Glutamatergic neuron (in vitro differentiated cells): ENCODE results near the gene SNRPB2. TPM values are rescaled to one million over a fixed set of nuclear protein-coding genes. Genes with fewer than 3 reads are reported as not detected.
A peak's percentile ranks its signal among the peaks of the same experiment; 100 is the strongest.

Experiments
- DNase-seq: peaks from one replicate; pipeline ENCODE4 v3.0.0; 2022
- H3K27ac Mint-ChIP-seq: one replicate; pipeline ENCODE4 v1.8.0; 2020; ENCODE audit warnings: mild to moderate bottlenecking, mixed read lengths, inconsistent platforms; ENCODE audit not compliant: unreplicated experiment
- H3K27me3 Mint-ChIP-seq: one replicate; pipeline ENCODE4 v1.8.0; 2020; ENCODE audit warnings: mild to moderate bottlenecking, moderate library complexity, mixed read lengths, inconsistent platforms; ENCODE audit not compliant: unreplicated experiment
- H3K36me3 Mint-ChIP-seq: one replicate; pipeline ENCODE4 v1.8.0; 2020; ENCODE audit warnings: mild to moderate bottlenecking, mixed read lengths, inconsistent platforms; ENCODE audit not compliant: unreplicated experiment
- H3K4me1 Mint-ChIP-seq: one replicate; pipeline ENCODE4 v1.8.0; 2020; ENCODE audit warnings: mild to moderate bottlenecking, low read depth, mixed read lengths, inconsistent platforms; ENCODE audit not compliant: unreplicated experiment
- H3K4me3 Mint-ChIP-seq: one replicate; pipeline ENCODE4 v1.8.0; 2020; ENCODE audit warnings: mild to moderate bottlenecking, mixed read lengths, inconsistent platforms; ENCODE audit not compliant: unreplicated experiment
- H3K9me3 Mint-ChIP-seq: one replicate; pipeline ENCODE4 v1.8.0; 2020; ENCODE audit warnings: mild to moderate bottlenecking, moderate library complexity, mixed read lengths, inconsistent platforms; ENCODE audit not compliant: unreplicated experiment
- total RNA-seq: library from RNA; stranded (reverse); fragmentation: NEBNext Ultra II Directional; extraction: Animal tissue kit (Norgen Biotek cat#: 25700); gene quantifications from one replicate; pipeline ENCODE4 v1.2.1, GENCODE V29; 2021; ENCODE audit not compliant: unreplicated experiment
- TF ChIP-seq, protein P1 (sequence below): fragments of 200-600 bp; sonication (generic); IDR thresholded peaks from one replicate; pipeline ENCODE4 v1.5.0; 2021; ENCODE audit not compliant: partially characterized antibody, unreplicated experiment

Gene SNRPB2
- total RNA-seq, 1 donor from 2014 or later, result 81.3 TPM

GRCh38 chr20:16710781-16711180, 19.0 kb upstream of the SNRPB2 start:
- Mint-ChIP-seq H3K9me3 (peaks cover 10% of the 10 kb centered on the region), H3K4me3 (no peak overlapping the region), H3K27me3 (peaks cover 6% of the 10 kb centered on the region), H3K36me3 (peaks cover 17% of the 10 kb centered on the region), H3K4me1 (peaks cover 28% of the 10 kb centered on the region), H3K27ac (no peak overlapping the region)
- TF ChIP-seq, protein P1, sequence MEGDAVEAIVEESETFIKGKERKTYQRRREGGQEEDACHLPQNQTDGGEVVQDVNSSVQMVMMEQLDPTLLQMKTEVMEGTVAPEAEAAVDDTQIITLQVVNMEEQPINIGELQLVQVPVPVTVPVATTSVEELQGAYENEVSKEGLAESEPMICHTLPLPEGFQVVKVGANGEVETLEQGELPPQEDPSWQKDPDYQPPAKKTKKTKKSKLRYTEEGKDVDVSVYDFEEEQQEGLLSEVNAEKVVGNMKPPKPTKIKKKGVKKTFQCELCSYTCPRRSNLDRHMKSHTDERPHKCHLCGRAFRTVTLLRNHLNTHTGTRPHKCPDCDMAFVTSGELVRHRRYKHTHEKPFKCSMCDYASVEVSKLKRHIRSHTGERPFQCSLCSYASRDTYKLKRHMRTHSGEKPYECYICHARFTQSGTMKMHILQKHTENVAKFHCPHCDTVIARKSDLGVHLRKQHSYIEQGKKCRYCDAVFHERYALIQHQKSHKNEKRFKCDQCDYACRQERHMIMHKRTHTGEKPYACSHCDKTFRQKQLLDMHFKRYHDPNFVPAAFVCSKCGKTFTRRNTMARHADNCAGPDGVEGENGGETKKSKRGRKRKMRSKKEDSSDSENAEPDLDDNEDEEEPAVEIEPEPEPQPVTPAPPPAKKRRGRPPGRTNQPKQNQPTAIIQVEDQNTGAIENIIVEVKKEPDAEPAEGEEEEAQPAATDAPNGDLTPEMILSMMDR, result no peak
- DNase-seq, result no peak

GRCh38 chr20:16711661-16712258, 18.1 kb upstream of the SNRPB2 start:
- no peak overlapping the region for H3K27ac Mint-ChIP-seq
- H3K9me3 Mint-ChIP-seq, result peaks cover 10% of the 10 kb centered on the region
- TF ChIP-seq, protein P1, result no peak
- no peak overlapping the region for H3K4me3 Mint-ChIP-seq
- peaks cover 6% of the 10 kb centered on the region for H3K27me3 Mint-ChIP-seq
- H3K4me1 Mint-ChIP-seq, result peaks cover 32% of the 10 kb centered on the region
- H3K36me3 Mint-ChIP-seq, result peaks cover 12% of the 10 kb centered on the region
- no peak for DNase-seq

DNA sequence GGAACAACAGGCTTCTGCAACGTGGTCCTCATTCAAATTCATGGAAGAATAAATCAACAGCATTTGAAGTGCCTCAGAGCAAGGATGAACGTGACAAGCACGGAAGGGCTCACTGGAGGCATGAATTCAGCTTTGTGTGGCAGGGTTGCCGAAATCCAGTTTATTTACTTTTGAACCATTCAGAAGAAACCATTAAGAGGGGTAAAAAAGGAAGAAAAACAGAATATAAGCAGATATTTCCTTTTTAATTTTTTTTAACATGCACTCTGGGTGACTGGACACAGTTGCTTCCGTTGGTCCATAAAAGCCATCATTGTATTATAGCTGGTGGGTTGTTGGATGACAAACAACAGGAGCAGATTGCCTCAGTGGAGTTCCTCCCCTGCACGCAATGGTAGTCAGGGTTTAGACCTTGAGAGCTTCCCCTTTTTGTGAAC, 17.3 kb upstream of the SNRPB2 start:
- DNase-seq, result no peak
- H3K9me3 Mint-ChIP-seq, result peaks cover 10% of the 10 kb centered on the region
- H3K4me3 Mint-ChIP-seq, result no peak overlapping the region
- TF ChIP-seq, protein P1, result no peak
- H3K36me3 Mint-ChIP-seq, result peaks cover 8% of the 10 kb centered on the region
- H3K27me3 Mint-ChIP-seq, result peaks cover 3% of the 10 kb centered on the region
- H3K27ac Mint-ChIP-seq, result peak overlapping the region; percentile 81
- peaks cover 32% of the 10 kb centered on the region for H3K4me1 Mint-ChIP-seq

- no peak for DNase-seq
- Mint-ChIP-seq H3K4me1 (peaks cover 32% of the 10 kb centered on the region), H3K27ac (peak overlapping the region; percentile 44), H3K4me3 (no peak overlapping the region), H3K9me3 (peaks cover 10% of the 10 kb centered on the region), H3K36me3 (peaks cover 6% of the 10 kb centered on the region), H3K27me3 (peaks cover 3% of the 10 kb centered on the region)
- TF ChIP-seq, protein P1, result no peak
Observed at GRCh38 chr20:16713066-16713465, 16.8 kb upstream of the SNRPB2 start.

DNA sequence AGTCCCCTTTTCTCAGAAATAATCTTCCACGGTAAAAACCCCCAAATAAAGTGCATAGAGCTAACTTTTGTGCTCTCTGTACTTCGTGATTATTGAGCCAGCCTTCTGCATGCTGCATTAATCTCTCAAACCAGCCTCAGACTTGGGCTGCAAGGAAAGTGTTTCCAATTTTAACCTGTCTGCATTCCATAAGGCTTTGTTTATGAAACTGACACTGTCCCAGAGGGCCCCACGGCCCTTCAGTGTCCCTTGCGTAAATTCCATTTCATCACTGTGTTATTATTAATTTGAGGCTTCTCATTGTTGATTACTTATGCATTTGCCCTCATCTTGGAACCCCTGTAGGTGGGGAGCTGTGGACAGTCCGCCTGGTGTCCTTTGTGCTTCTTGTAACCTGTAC, 15.6 kb upstream of the SNRPB2 start:
- no peaks in the 10 kb centered on the region for H3K36me3 Mint-ChIP-seq
- DNase-seq, result no peak
- peaks cover 10% of the 10 kb centered on the region for H3K9me3 Mint-ChIP-seq
- peak overlapping the region; percentile 31 for H3K4me3 Mint-ChIP-seq
- peak overlapping the region; percentile 95 for H3K27ac Mint-ChIP-seq
- peaks cover 32% of the 10 kb centered on the region for H3K4me1 Mint-ChIP-seq
- peaks cover 3% of the 10 kb centered on the region for H3K27me3 Mint-ChIP-seq
- TF ChIP-seq, protein P1, result no peak
